ENCODE results near the gene HOXA3. TPM values are rescaled to one million over a fixed set of nuclear protein-coding genes. Genes with fewer than 3 reads are reported as not detected.

HOXA3 gene
- total and polyA plus RNA-seq, 3 experiments from 2014 or later, result not detected

DNA sequence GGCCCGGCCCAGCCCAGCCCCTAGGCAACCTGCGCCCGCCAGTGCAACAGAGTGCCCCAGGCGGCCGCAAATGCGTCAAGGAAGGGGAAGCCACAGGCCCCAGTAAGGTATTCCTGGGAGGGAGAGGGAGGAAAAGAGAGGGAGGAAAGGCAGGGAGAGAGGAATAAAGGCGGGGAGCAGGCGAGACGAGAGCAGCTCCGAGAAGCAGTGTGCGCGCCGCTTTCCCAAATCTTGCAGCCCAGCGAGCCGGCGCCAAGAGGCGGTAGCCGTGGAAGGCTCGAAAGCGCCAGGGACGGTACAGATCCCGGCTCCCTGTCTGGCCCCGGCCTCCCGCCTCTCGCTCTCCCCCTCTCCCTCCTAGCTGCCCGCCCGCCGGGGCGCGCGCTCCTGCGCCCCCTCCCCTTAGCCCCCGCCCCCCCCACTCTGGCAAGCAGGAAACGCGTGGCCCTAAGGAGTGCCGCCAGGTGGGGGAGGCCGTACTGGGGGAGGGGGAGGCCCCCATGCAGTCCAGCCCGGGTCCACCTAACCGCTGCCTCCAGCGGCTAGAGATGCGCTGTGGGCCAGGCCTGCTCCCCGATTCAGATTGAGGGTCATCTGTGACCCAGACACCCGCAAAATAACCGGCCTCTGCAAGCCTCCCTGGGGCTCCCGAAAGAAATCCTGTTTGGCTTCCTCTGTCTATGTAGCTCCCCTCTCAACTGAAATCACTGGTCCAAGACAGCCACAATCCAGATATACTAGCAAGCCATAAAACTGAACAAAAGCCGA lies 17.5 kb upstream of the HOXA3 start:
- H3K9me3 Mint-ChIP-seq, result peaks cover 0 to 18% (median 5%) of the 10 kb centered on the region in 5 donors
- H3K4me1 Mint-ChIP-seq, result peaks cover 27 to 47% (median 30%) of the 10 kb centered on the region in 3 donors
- Histone ChIP-seq H3K27ac (ENCODE audit: low read depth, low read length) (no peak overlapping the region), H3K27me3 (ENCODE audit: insufficient read depth, low read length, poor library complexity, severe bottlenecking) (peaks cover 92% of the 10 kb centered on the region), H3K36me3 (ENCODE audit: insufficient read depth, low read length) (no peaks in the 10 kb centered on the region), H3K4me3 (ENCODE audit: low read length) (no peak overlapping the region), H3K9me3 (ENCODE audit: low read length) (no peaks in the 10 kb centered on the region), H3K4me1 (ENCODE audit: insufficient read depth, low read length) (peaks cover 51% of the 10 kb centered on the region)
- POLR2A ChIA-PET, result no interaction called here
- DNase-seq, result peak in 1 of 5 donors; percentile 36
- no peaks in the 10 kb centered on the region for H3K36me3 Mint-ChIP-seq
- H3K4me3 Mint-ChIP-seq, result peak overlapping the region in 4 of 7 donors; percentile 9 to 77 (median 45)
- H3K27me3 Mint-ChIP-seq, result peaks cover 71 to 79% of the 10 kb centered on the region in 2 donors
- peak overlapping the region in 2 of 8 donors; percentile 39 to 82 for H3K27ac Mint-ChIP-seq
- CTCF ChIA-PET, result interaction anchor here (1.0 to 4.0 kb wide), 5 partner anchors 8 to 26 kb away, joined by 3 to 26 read pairs (median 9); no protein-coding TSS in a partner anchor

DNA sequence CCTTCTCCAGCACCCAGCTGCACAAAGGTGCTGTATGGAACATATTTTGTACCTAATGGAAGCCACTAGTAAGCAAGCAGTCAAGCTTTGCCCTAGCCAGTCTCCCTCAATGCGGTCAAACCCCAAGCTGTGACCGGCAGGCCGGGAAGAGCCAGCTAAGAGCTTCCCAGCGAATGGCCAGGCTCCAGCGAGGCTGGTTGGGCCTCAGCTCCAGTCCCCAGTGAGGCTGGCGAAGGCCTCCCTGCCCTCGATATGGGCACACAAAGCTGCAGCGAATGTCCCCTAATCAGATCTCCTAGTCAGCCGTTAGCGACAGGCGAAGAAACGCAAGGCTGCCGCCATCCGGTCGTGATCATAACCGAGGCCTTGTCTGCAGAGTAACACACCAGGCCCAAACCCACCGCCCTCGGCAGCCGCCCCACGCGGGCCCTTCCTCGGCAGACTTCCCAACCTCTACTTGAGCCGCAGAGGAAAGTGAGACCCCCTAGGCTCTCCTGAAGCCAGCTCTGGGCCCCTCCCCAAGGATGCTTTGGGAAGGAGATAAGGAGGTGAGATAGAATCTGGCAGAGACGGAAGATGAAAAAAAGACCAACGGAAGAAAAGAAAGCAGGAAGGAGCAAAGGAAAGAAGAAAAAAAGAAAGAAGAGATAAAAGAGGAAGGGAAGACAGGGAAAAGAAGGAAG lies 16.0 kb upstream of the HOXA3 start:
- Histone ChIP-seq H3K36me3 (ENCODE audit: insufficient read depth, low read length) (no peaks in the 10 kb centered on the region), H3K27ac (ENCODE audit: low read depth, low read length) (no peak overlapping the region), H3K27me3 (ENCODE audit: insufficient read depth, low read length, poor library complexity, severe bottlenecking) (peaks cover 95% of the 10 kb centered on the region), H3K9me3 (ENCODE audit: low read length) (no peaks in the 10 kb centered on the region), H3K4me3 (ENCODE audit: low read length) (no peak overlapping the region), H3K4me1 (ENCODE audit: insufficient read depth, low read length) (peaks cover 47% of the 10 kb centered on the region)
- Mint-ChIP-seq H3K4me1 (peaks cover 27 to 41% (median 31%) of the 10 kb centered on the region in 3 donors), H3K4me3 (peak overlapping the region in 6 of 7 donors; percentile 23 to 71 (median 30)), H3K36me3 (no peaks in the 10 kb centered on the region), H3K9me3 (peaks cover 0 to 18% (median 5%) of the 10 kb centered on the region in 5 donors), H3K27ac (peak overlapping the region in 4 of 8 donors; percentile 2 to 62 (median 32)), H3K27me3 (peaks cover 82 to 86% of the 10 kb centered on the region in 2 donors)
- ChIA-PET POLR2A (no interaction called here), CTCF (interaction anchor here (1.4 to 3.3 kb wide), 4 partner anchors 9 to 27 kb away, joined by 4 to 16 read pairs (median 6); no protein-coding TSS in a partner anchor)
- DNase-seq, result peak in 1 of 5 donors; percentile 47

DNA sequence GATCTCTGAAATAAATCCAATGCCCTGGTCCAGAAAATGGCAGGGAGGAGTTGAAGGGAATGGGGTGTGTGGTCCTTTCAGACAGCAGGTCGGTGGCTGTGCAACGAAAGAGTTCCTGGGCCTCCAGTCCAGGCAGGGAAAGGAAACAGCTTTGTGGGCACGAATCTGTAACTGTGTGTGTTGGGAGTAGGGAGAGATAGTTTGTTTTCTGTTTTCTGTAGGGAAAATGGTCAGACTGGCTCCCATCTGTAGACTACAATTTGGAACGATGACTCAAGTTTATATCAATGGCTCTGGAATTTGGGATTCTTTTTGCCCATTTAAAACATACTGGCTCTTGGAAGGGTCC lies 15.5 kb upstream of the HOXA3 start:
- Histone ChIP-seq H3K36me3 (ENCODE audit: insufficient read depth, low read length) (no peaks in the 10 kb centered on the region), H3K4me1 (ENCODE audit: insufficient read depth, low read length) (peaks cover 43% of the 10 kb centered on the region), H3K4me3 (ENCODE audit: low read length) (no peak overlapping the region), H3K27me3 (ENCODE audit: insufficient read depth, low read length, poor library complexity, severe bottlenecking) (peaks cover 94% of the 10 kb centered on the region), H3K27ac (ENCODE audit: low read depth, low read length) (no peak overlapping the region), H3K9me3 (ENCODE audit: low read length) (no peaks in the 10 kb centered on the region)
- Mint-ChIP-seq H3K4me3 (peak overlapping the region in 4 of 7 donors; percentile 16 to 71 (median 32)), H3K27me3 (peaks cover 87 to 88% of the 10 kb centered on the region in 2 donors), H3K9me3 (peaks cover 0 to 18% (median 5%) of the 10 kb centered on the region in 5 donors), H3K4me1 (peaks cover 27 to 41% (median 31%) of the 10 kb centered on the region in 3 donors), H3K36me3 (no peaks in the 10 kb centered on the region), H3K27ac (peak overlapping the region in 2 of 8 donors; percentile 55 to 62)
- DNase-seq, result peak in 1 of 5 donors; percentile 18
- CTCF ChIA-PET, result interaction anchor here (1.4 to 3.3 kb wide), 3 partner anchors 9 to 17 kb away, joined by 4 to 16 read pairs (median 9); no protein-coding TSS in a partner anchor
- POLR2A ChIA-PET, result no interaction called here

DNA sequence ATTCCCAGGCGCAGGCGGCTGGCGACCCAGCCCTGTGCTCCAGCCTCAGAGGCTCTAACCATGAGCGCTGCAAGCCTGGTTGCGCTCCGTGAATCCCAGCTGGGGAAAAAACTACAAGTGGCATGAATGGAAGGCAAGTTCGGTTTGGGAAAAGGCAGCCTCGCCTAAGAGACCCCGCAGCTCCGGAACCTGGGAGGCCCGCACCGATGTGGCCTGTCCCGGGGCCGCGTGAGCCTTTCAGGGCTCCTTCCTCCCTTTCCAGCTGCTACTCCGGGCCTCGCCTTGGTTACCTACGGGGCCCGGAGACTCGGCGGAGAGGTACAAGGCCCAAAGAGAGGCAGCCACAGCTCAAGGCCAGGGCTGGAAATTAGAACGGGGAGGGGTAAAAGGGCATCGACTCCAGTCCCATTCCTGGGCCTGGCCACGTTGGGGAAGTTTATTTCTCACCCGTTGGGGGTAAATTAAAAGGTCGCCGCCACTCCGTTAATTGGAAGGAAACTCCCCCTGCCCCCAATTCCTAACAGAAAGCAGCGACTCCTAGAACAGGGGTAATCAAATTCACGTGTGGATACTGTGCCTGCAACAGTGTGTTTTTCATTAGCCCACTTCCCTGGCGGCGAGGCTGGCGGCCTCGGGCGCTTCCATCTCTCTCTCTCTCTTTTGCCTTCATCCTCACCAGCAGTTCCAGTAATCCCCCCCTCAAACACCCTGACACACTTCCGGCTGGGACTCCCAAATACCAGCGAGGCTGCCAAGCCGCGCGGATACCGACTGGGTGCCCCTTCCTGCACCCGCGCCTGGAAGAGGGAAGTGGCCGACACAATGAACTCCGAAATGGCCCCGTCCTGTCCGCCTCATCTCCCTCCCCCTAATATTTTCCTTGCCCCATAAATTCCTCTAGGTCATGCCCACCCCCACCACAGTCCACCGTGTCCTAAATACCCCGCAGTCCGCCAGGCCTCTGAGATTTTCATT lies 14.4 kb upstream of the HOXA3 start:
- POLR2A ChIA-PET, result interaction anchor here (0.6 kb wide), 1 partner anchor 18 kb away, joined by 4 read pairs; the partner anchor contains the start of gene HOXA11
- peak in 1 of 5 donors; percentile 37 for DNase-seq
- Mint-ChIP-seq H3K27me3 (peaks cover 89 to 90% of the 10 kb centered on the region in 2 donors), H3K9me3 (peaks cover 0 to 10% (median under 1%) of the 10 kb centered on the region in 5 donors), H3K4me3 (peak overlapping the region in 6 of 7 donors; percentile 8 to 71 (median 41)), H3K27ac (peak overlapping the region in 4 of 8 donors; percentile 57 to 83 (median 68)), H3K4me1 (peaks cover 19 to 34% (median 24%) of the 10 kb centered on the region in 3 donors), H3K36me3 (no peaks in the 10 kb centered on the region)
- no peak overlapping the region for H3K4me3 ChIP-seq (ENCODE audit: low read length)
- no peak overlapping the region for H3K27ac ChIP-seq (ENCODE audit: low read depth, low read length)
- CTCF ChIA-PET, result interaction anchor here (0.9 to 1.8 kb wide), 6 partner anchors 9 to 485 kb away, joined by 3 to 5 read pairs (median 4); partner anchors contain the start of genes HOXA3 and HOXA7
- H3K36me3 ChIP-seq (ENCODE audit: insufficient read depth, low read length), result no peaks in the 10 kb centered on the region
- H3K4me1 ChIP-seq (ENCODE audit: insufficient read depth, low read length), result peaks cover 33% of the 10 kb centered on the region
- no peaks in the 10 kb centered on the region for H3K9me3 ChIP-seq (ENCODE audit: low read length)
- peaks cover 93% of the 10 kb centered on the region for H3K27me3 ChIP-seq (ENCODE audit: insufficient read depth, low read length, poor library complexity, severe bottlenecking)

DNA sequence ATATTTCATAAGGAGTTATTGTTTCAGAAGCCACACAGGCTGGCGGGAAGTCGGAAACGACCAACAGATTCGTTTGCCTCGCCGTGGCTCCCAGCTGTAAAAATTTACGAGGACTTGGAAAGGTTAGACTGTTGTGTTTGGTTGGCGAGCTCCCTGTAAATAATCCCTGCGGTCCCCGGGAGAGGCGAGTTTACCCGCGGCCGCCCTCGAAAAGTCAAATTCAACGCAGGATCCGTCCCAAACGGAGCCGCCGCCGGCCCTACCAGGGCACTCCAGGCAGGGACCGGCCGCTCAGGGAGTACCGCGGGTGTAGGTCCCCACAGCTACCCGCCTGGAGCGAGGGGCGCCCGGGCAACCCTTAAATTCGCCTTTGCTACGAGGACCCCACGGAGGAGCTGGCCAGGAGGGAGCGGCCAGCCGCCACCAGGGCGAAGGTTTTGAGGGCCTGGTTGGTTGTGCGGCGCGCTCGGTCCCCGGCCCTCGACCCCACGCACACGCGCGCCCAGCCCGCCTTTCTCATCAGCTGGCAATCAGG lies 13.7 kb upstream of the HOXA3 start:
- Histone ChIP-seq H3K36me3 (ENCODE audit: insufficient read depth, low read length) (no peaks in the 10 kb centered on the region), H3K27me3 (ENCODE audit: insufficient read depth, low read length, poor library complexity, severe bottlenecking) (peaks cover 91% of the 10 kb centered on the region), H3K4me3 (ENCODE audit: low read length) (no peak overlapping the region), H3K4me1 (ENCODE audit: insufficient read depth, low read length) (peaks cover 29% of the 10 kb centered on the region), H3K27ac (ENCODE audit: low read depth, low read length) (no peak overlapping the region), H3K9me3 (ENCODE audit: low read length) (no peaks in the 10 kb centered on the region)
- Mint-ChIP-seq H3K36me3 (no peaks in the 10 kb centered on the region), H3K4me1 (peaks cover 15 to 31% (median 20%) of the 10 kb centered on the region in 3 donors), H3K27me3 (peaks cover 85% of the 10 kb centered on the region in 2 donors), H3K9me3 (peaks cover 0 to 9% (median 0%) of the 10 kb centered on the region in 5 donors), H3K27ac (peak overlapping the region in 4 of 8 donors; percentile 15 to 83 (median 60)), H3K4me3 (peak overlapping the region; percentile 54 to 82 (median 67))
- peak in 1 of 5 donors; percentile 34 for DNase-seq
- POLR2A ChIA-PET, result no interaction called here
- CTCF ChIA-PET, result interaction anchor here (0.7 to 1.8 kb wide), 7 partner anchors 9 to 485 kb away, joined by 3 to 5 read pairs (median 4); partner anchors contain the start of genes HOXA3 and HOXA7

DNA sequence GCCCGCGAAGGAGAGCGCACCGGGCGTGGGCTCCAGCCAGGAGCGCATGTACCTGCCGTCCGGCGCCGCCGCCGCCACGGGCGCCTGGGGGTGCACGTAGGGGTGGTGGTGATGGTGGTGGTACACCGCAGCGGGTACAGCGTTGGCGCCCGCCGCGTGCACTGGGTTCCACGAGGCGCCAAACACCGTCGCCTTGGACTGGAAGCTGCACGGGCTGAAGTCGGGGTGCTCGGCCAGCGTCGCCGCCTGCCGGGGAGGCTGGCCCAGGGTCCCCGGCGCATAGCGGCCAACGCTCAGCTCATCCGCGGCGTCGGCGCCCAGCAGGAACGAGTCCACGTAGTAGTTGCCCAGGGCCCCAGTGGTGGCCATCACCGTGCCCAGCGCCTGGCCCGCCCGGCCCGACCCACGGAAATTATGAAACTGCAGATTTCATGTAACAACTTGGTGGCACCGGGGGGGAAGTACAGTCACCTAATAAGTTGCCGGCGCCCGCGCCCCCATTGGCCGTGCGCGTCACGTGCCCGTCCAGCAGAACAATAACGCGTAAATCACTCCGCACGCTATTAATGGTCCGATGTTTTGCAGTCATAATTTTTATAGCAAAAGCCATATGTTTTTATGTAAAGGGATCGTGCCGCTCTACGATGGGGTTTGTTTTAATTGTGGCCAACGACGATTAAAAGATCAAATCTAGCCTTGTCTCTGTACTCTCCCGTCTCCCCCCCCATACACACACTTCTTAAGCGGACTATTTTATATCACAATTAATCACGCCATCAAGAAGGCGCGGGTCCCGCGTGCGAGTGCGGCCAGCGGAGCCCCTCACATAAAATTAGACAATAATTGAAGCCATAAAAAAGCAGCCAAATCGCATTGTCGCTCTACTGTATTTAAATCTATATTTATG lies 13.0 kb upstream of the HOXA3 start, which contains the start of gene HOXA9:
TSS of gene HOXA9 (minus strand) at position 449 of the 907 bp plus-strand sequence. CDS start at position 369, 80 bp downstream.
- H3K36me3 ChIP-seq (ENCODE audit: insufficient read depth, low read length), result no peaks in the 10 kb centered on the region
- peaks cover 17 to 34% (median 23%) of the 10 kb centered on the region in 3 donors for H3K4me1 Mint-ChIP-seq
- peaks cover 31% of the 10 kb centered on the region for H3K4me1 ChIP-seq (ENCODE audit: insufficient read depth, low read length)
- H3K4me3 ChIP-seq (ENCODE audit: low read length), result no peak within 1 kb of the TSS
- no peaks in the 10 kb centered on the region for H3K36me3 Mint-ChIP-seq
- peak within 1 kb of the TSS; percentile 54 to 82 (median 68) for H3K4me3 Mint-ChIP-seq
- peaks cover 0 to 9% (median 0%) of the 10 kb centered on the region in 5 donors for H3K9me3 Mint-ChIP-seq
- peaks cover 80 to 82% of the 10 kb centered on the region in 2 donors for H3K27me3 Mint-ChIP-seq
- POLR2A ChIA-PET, result no interaction called here
- no peak within 1 kb of the TSS for H3K27ac ChIP-seq (ENCODE audit: low read depth, low read length)
- CTCF ChIA-PET, result interaction anchor here (0.7 to 5.6 kb wide), 6 partner anchors 8 to 483 kb away, joined by 3 to 71 read pairs (median 4); partner anchors contain the start of genes HOXA3 and HOXA7
- no peaks in the 10 kb centered on the region for H3K9me3 ChIP-seq (ENCODE audit: low read length)
- no peak for DNase-seq
- H3K27ac Mint-ChIP-seq, result peak within 1 kb of the TSS in 5 of 8 donors; percentile 41 to 83 (median 57)
- H3K27me3 ChIP-seq (ENCODE audit: insufficient read depth, low read length, poor library complexity, severe bottlenecking), result peaks cover 87% of the 10 kb centered on the region

Measured in CD8-positive, alpha-beta memory T cell (primary cell).